ENCODE data around the gene FOXN1.

DNA sequence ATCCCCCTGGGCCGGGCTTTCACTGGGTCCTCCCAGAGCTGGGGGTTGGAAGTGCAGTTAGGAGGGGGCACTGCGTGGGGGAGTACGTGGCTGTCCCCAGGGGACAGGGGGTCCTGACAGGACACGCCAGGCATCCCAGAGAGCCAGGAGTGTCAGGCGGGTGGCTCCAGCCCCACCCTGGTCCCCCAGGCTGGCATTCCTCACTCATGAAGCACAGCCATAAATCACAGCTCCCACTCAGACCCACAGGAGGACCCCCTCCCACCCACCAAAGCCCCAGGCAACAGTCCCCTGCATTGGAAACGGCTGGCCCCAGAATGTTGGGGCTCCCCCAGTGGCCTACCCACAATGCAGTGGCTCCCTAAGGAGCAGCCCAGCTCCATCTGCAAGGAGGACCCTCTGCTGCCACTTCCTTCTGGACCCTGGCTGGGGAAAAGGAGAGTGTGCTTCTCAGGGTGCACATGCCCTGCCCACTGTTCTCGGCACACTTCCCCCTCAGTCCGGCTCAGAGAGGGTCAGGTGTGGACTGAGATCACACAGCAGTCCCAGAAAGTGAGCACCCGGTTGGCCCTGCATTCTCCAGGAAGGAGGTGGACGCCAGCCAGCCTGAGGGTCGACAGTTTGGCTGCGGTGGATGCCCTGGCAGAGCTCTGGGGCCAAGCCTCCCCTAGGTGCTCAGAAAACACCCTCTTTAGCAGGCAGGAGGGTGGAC lies 7.3 kb upstream of the FOXN1 start:
- no peak for TF ChIP-seq ZNF423 (CRISPR knock-in tag; IDR thresholded peaks at IDR 0.05)
- TF ChIP-seq, protein P1, sequence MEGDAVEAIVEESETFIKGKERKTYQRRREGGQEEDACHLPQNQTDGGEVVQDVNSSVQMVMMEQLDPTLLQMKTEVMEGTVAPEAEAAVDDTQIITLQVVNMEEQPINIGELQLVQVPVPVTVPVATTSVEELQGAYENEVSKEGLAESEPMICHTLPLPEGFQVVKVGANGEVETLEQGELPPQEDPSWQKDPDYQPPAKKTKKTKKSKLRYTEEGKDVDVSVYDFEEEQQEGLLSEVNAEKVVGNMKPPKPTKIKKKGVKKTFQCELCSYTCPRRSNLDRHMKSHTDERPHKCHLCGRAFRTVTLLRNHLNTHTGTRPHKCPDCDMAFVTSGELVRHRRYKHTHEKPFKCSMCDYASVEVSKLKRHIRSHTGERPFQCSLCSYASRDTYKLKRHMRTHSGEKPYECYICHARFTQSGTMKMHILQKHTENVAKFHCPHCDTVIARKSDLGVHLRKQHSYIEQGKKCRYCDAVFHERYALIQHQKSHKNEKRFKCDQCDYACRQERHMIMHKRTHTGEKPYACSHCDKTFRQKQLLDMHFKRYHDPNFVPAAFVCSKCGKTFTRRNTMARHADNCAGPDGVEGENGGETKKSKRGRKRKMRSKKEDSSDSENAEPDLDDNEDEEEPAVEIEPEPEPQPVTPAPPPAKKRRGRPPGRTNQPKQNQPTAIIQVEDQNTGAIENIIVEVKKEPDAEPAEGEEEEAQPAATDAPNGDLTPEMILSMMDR (IDR thresholded peaks at IDR 0.05), result no peak
- TF ChIP-seq, protein P2, sequence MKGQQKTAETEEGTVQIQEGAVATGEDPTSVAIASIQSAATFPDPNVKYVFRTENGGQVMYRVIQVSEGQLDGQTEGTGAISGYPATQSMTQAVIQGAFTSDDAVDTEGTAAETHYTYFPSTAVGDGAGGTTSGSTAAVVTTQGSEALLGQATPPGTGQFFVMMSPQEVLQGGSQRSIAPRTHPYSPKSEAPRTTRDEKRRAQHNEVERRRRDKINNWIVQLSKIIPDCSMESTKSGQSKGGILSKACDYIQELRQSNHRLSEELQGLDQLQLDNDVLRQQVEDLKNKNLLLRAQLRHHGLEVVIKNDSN (CRISPR knock-in tag; IDR thresholded peaks at IDR 0.05), result no peak
- TF ChIP-seq, protein P3, sequence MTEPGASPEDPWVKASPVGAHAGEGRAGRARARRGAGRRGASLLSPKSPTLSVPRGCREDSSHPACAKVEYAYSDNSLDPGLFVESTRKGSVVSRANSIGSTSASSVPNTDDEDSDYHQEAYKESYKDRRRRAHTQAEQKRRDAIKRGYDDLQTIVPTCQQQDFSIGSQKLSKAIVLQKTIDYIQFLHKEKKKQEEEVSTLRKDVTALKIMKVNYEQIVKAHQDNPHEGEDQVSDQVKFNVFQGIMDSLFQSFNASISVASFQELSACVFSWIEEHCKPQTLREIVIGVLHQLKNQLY (CRISPR knock-in tag; IDR thresholded peaks at IDR 0.05), result no peak
- TF ChIP-seq GABPB1 (CRISPR knock-in tag; IDR thresholded peaks at IDR 0.05), result no peak
- no peak for TF ChIP-seq FOXJ3 (CRISPR knock-in tag; IDR thresholded peaks at IDR 0.05; ENCODE audit: borderline replicate concordance)
- TF ChIP-seq, protein P4, sequence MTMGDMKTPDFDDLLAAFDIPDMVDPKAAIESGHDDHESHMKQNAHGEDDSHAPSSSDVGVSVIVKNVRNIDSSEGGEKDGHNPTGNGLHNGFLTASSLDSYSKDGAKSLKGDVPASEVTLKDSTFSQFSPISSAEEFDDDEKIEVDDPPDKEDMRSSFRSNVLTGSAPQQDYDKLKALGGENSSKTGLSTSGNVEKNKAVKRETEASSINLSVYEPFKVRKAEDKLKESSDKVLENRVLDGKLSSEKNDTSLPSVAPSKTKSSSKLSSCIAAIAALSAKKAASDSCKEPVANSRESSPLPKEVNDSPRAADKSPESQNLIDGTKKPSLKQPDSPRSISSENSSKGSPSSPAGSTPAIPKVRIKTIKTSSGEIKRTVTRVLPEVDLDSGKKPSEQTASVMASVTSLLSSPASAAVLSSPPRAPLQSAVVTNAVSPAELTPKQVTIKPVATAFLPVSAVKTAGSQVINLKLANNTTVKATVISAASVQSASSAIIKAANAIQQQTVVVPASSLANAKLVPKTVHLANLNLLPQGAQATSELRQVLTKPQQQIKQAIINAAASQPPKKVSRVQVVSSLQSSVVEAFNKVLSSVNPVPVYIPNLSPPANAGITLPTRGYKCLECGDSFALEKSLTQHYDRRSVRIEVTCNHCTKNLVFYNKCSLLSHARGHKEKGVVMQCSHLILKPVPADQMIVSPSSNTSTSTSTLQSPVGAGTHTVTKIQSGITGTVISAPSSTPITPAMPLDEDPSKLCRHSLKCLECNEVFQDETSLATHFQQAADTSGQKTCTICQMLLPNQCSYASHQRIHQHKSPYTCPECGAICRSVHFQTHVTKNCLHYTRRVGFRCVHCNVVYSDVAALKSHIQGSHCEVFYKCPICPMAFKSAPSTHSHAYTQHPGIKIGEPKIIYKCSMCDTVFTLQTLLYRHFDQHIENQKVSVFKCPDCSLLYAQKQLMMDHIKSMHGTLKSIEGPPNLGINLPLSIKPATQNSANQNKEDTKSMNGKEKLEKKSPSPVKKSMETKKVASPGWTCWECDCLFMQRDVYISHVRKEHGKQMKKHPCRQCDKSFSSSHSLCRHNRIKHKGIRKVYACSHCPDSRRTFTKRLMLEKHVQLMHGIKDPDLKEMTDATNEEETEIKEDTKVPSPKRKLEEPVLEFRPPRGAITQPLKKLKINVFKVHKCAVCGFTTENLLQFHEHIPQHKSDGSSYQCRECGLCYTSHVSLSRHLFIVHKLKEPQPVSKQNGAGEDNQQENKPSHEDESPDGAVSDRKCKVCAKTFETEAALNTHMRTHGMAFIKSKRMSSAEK (CRISPR knock-in tag; IDR thresholded peaks at IDR 0.05; ENCODE audit: borderline replicate concordance), result no peak
- TF ChIP-seq MYBL2 (CRISPR knock-in tag; IDR thresholded peaks at IDR 0.05), result no peak
- TF ChIP-seq NR3C1 (CRISPR knock-in tag; conservative IDR thresholded peaks at IDR 0.05; ENCODE audit: low read depth), result no peak

Data from WTC11 (cell line).